GM18511 (cell line): ENCODE data around the gene CCDC194.
"Not testable (repeated sequence)": the region's sequence is repeated elsewhere in the genome, so short reads cannot be mapped to it uniquely, and the experiment has no call there.

Source experiments
- ATAC-seq: cut with Tn5 transposase; IDR thresholded peaks from one replicate; pipeline ENCODE4 v1.9.1; 2021; ENCODE audit warnings: mild to moderate bottlenecking, moderate library complexity; ENCODE audit not compliant: unreplicated experiment

The CCDC194 gene

DNA sequence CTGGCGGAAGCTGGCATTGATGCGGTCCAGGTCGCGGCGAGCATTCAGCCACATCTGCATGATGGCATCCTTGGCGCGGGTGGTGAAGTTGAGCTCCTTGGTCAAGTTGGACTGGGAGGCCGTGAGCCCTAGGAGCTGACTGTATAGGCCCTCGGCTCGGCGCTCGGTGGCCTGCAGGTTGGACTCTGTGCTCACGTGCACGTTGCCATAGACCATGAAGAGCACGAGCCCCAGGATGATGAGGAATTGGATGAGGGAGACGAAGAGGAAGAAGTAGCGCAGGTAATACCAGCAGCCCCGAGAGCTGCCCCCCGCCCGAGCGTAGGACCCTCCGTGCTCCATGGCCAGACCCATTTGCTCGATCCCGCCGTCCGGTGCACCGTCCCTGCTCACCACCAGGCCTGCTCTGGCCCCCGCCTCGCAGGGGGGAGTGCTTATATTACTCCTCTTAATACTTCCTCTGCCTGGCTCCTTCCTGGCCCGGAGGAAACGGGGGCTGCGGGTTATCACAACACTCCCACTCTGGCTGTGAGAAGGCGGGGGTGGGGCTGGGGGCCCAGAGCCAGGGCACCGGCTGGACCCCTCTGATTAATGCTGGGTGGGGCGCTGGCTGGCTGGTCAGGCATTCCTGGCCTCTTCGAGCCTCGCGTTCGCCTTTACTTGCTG is 16.9 kb downstream of the CCDC194 start, which contains the start of gene PLVAP:
TSS of gene PLVAP (minus strand) at position 408 of the 666 bp plus-strand sequence. CDS start at position 354, 54 bp downstream.
- no peak for ATAC-seq

DNA sequence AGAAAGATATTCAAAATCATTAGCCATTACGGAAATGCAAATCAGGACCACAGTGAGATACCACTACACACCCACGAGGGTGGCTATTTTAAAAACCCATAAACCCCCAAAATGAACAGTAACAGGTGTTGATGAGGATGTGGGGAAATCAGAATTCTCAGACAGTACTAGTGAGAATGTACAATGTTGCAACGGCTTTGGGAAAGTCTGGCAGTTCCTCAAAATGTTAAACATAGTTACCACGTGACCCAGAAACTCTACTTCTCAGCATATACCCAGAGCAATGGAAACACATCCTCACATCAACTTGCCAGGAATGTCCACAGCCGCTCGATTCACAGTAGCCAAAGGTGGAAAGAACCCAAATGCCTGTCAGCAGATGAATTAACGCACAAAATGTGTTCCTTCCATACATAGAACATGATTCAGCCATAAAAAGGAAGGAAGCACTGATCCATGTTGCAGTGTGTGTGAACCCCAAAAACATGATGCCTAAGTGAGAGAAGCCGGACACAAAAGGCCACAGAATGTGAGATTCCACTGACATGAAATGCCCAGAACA is 23.9 kb downstream of the CCDC194 start:
- ATAC-seq = peak; percentile 66

DNA sequence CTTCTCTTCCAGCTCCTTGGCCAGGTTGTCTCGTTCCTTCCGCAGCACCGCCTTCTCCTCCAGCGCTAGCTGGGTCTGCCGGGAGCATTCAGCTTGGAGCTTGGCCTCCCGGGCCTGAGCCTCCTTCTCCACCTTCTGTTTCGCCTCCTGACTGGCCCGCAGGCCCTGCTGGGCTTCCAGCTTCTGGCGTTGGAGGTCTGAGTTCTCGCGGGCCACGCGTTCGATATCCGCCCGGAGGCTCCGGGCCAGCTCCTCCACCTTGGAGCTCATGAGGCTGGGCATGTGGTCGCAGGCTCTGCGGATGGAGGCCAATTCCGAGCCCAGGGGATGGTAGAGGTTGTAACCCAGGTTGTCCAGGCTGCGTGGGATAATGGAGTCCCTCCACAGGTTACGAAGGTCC is 28.6 kb downstream of the CCDC194 start:
- ATAC-seq = no peak

DNA sequence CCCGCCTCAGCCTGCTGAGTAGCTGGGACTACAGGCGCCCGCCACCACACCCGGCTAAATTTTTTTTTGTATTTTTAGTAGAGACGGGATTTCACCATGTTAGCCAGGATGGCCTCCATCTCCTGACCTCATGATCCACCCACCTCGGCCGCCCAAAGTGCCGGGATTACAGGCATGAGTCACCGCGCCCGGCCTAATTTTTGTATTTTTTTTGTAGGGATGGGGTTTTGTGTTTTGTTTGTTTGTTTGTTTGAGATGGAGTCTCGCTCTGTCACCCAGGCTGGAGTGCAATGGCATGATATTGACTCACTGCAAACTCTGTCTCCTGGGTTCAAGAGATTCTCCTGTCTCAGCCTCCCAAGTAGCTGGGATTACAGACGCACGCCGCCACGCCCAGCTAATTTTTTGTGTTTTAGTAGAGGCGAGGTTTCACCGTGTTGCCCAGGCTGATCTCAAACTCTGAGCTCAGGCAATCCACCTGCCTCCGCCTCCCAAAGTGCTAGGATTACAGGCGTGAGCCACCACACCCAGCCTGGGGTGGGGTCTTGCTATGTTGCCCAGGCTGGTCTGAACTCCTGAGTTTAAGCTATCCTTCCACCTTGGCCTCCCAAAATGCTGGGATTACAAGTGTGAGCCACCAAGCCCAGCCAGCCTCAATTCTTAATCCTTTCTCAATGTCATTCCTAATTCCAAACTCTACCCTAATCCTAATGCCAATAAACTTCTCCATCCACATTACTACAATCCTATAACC is 30.0 kb downstream of the CCDC194 start:
- not testable (repeated sequence) for ATAC-seq

DNA sequence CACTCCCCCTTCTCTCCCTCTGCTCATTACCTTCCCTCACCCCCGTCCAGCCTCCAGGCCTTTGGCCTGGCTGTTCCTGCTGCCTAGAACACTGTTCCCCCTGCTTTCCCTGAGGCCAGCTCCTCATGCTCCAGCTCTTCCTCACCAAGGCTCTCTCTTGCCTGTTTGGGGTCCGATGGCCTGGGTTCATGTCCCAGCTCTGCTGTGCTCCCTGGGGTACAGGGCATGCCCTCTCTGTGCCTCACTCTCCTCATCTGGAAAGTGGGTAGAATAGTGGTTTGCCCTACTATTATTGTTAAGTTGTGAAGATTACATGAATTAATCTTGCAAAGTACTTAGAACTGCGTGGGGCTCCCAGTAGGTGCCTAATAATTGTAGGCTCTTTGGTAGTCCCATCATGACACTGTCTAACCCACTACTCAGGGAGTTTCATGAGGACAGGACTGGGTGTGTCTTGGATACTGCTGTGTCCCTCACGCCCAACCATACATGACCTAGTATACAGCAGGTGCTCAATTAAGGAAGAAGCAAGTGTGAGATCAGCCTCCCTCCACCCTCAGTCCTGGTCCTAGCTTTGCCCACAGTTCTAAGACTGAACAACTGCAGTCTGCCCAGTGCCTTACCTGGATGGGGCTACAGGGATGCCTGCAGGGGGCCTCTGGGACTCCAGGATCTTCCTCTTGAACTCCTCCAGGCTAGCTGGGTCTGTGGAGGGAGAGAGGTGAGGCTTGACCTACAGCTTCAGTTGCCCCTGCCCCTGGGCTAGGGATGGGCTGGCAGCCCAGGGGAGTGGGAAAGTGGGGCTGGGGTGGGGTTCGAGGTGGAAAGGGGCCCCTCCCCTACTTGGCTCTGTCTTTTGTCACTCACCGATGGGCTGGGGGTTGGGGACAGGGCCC is 33.8 kb downstream of the CCDC194 start:
- no peak for ATAC-seq

DNA sequence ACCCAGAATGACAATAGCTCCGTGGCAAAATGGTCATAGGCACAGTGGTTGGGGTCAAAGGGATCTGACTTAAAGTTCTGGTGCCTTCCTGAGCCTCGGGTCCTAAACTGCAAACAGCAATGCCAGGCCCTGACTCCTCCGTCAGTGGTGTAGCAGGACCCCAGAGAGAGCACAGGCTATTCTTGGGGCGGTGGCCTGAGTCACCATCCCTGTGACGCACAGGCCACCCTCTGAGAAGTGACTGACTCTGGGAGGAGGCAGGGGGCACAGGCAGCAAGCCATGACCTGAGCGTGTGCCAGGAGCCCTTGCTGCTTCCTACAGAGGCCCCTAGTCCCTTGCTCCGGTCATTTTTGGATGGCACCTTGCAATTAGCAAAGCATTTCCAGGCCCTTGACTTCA is 35.6 kb downstream of the CCDC194 start:
- no peak for ATAC-seq

DNA sequence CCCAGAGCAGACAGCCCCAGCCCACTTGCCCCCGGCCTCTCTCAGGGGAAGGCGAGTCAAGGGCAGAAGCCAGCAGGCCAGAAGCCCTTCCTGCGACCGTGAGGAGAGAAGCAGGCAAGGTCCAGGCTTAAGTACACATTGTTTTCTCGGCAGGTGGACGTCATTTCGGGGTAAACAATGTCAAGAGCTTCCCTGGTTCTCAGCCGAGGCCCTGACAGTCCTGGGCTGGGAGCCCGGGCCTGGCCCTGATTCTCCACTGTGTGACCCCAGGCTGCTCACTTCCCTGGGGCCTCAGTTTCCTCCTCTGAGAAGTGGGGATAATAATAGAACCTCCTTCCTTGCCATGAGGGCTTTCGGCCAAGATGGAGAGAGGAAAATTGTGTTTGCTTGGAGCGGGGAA is 36.3 kb downstream of the CCDC194 start:
- ATAC-seq = no peak

DNA sequence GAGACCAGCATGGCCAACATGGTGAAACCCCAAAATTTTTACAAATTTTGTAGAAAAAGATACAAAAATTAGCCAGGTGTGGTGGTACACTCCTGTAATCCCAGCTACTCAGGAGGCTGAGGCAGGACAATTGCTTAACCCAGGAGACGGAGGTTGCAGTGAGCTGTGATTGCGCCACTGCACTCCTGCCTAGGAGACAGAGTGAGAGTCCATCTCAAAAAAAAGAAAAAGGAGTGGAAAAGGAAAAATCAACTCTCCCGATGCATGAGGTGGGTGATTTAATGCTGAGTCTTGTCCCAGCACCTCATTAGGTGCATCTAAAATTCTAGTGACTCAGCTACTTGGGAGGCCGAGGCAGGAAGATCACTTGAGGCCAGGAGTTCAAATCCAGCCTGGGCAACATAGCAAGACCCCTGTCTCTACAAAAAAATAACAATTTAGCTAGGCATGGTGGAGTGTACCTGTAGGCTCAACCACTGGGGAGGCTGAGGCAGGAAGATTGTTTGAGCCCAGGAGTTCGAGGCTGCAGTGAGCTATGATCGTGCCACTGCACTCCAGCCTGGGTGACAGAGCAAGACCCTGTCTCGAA is 36.8 kb downstream of the CCDC194 start:
- no peak for ATAC-seq

DNA sequence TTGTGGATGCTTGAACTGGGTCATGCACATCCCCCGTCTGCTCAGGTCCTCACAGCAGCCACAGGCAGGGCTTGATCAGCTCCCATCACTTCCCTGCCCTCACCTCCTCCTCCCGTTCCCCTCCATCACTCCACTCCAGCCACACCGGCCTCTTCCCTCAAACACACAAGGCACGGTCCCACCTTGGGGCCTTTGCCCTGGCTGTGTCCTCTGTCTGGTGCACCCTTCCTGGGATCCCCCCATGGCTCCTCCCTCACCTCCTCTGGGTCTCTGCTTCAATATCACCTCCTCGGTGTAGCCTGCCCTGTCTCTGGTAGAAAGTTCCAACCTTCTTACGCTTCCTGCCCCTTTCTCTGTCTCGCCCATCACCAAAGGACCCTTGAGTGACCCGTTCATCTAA is 40.6 kb downstream of the CCDC194 start:
- ATAC-seq = no peak

DNA sequence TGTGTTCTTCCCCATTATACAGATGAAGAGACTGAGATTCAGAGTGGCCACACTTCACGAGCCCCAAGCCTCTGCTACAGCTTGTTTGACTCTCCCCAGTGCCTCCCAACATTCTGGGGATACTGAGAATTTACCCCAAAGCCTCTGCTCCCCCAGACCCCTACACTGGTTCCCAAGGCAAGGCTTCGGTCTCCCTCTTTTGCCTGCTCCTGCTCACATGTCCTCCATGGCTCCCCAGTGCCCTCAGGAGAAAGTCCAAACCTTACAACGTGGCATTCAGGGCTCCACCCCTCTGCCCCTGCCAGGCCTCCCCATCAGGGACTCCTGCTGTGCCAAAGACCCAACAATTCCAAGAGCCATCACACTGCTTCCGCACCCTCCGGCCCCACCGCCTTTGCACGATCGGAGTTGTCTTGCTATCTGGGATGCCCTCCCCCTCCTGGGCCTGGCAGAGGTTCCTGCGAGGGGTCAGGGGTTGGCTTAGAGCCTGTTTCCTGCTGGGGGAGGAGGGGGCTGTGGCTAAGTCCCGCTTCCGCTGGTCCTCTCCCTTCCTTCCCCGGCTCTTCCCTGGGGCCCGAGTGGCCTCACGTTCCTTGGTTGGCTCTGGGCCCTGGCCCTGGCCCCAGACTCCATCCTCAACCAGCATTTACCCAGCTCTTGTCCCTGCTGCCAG is 41.3 kb downstream of the CCDC194 start:
- ATAC-seq = no peak

DNA sequence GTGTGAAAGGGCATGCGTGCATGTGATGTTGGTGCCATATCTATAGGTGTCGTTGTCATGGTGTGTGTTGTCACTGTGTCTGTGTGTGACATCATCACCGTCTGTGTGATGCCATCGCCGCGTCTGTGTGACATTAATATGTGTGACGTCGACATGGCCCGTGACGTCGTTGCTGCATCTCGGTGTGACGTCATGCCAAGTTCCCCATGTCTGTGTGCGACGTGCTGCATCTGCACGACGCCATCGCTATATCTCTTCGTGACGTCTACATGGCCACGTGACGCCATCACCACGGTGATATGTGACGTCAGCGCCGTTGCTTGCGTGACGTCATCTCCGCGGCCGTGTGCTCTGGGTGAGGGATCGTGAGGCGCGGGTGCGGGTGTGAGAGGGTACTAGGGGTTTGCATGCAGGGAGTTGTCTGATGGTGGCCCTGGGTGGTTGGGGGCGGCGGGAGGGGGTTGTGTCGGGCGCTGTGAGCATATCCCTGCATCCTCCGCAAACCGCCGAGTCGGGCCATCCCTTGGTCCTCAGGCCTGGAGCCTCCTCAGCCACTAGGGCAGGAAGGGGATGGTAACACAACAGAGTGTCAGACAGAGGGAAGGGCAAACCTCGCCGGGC is 42.1 kb downstream of the CCDC194 start:
- no peak for ATAC-seq

DNA sequence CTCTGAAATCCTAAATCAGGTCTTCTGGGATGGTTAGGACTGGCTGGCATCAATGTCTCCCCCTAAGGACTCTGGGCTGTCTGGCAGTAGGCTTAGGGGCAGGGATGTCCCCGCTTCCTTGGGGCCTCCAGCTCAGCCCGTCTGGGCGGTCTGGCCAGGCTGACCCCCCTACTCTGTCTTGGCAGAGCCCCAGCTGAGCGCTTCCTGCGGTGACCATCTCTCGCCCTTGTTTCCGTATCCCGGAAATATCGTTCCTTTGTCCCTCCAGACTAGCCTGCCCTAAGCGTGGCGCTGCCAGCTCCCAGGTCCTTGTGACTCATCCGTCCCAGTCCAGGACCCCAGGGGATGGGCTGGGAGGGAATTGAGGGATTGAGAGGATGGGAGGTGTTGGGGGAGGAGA is 45.3 kb downstream of the CCDC194 start:
- ATAC-seq = no peak

DNA sequence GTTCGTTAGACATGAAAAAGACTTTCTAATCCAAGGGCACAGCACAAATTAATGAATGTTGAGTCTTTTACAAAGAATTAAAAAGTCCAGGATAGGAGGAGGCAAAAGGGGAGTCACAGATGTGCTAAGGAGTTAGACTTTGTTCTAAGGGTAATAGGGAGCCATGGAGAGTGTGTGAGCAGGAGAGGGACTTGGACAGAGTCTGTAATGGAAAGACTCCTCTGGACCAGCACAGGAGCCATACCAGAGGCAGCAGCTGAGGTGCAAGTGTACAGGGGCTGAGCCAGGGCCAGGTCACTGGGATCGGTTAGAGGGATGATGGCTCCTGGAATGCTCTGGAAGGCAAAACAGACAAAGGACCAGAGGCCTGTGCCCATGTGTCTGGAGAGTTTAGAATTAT is 46.1 kb downstream of the CCDC194 start:
- ATAC-seq = no peak

DNA sequence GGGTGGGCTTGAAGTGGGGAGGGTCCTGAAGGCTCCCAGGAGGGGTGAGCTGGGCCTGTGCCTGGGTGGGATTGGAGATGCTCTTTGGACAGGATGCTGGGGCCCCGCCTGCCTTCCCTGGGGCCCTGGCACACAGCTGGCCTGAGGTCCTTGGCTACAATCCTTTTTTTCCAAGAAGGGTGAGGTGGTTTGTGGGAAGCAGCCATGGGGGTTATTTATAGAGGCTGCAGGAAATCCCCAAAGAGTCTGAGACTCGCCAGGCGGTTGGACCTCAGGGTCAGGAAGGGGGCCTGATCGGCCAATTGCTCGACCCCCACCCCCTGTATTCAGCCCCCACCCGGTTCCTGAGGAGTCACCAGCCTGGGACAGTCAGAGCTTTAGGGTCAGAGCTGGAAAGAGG is 46.6 kb downstream of the CCDC194 start:
- ATAC-seq = no peak

DNA sequence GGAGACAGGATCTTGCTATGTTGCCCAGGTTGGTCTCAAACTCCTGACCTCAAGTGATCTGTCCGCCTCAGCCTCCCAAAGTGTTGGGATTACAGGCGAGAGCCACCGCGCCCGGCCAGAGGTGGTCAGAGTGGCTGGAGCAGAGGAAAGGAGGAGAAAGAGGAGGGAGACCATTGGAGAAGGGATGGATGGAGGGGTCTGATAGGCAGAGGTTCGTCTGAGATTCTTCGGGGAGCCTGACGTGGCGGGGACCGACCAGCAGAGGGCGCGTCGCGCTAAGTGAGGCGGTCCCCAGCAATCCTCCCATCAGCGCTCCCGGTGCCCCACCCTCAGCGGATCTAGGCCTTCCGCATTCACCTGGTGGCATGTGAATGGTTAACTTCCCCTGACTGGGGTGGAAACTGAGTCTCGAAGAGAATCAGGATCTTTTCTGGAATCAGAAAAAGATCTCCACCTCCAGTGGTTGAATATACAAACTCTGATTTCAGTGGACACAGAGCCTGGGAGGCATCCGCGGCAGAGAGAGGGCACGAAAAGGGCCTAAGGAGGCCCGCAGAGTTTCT is 47.8 kb downstream of the CCDC194 start:
- ATAC-seq = peak; percentile 44

DNA sequence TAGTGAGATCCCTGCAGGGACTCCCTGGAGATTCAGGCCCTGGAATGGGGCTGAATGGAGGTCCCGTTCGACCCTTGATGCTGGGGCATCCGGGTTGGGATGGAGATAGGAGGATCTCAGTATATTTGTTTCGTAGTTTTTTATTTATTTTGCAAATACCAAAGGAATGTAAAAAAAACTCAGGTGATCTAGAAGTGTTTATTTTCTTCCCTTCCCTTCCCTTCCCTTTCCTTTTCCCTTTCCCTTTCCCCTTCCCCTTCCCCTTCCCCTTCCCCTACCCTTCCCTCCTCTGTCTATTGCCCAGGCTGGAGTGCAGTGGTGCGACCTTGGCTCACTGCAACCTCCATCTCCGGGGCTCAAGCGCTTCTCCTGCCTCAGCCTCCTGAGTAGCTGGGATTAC is 52.2 kb downstream of the CCDC194 start:
- no peak for ATAC-seq

DNA sequence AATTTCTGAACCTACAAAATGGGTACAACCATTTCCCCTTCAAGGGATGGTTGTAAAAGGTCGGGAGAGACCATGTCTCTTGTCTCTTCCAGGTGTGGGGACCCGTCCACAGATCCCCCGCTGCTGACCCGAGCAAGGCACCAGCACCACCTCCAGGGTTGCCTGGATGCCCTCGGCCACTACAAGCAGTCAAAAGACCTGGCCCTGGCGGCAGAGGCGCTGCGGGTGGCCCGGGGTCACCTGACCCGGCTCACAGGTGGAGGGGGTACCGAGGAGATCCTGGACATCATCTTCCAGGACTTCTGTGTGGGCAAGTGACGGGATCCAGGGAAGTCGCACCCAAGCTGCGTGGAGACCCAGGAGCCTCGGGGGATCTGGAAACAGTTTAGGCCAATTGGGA is 52.6 kb downstream of the CCDC194 start:
- ATAC-seq = no peak

DNA sequence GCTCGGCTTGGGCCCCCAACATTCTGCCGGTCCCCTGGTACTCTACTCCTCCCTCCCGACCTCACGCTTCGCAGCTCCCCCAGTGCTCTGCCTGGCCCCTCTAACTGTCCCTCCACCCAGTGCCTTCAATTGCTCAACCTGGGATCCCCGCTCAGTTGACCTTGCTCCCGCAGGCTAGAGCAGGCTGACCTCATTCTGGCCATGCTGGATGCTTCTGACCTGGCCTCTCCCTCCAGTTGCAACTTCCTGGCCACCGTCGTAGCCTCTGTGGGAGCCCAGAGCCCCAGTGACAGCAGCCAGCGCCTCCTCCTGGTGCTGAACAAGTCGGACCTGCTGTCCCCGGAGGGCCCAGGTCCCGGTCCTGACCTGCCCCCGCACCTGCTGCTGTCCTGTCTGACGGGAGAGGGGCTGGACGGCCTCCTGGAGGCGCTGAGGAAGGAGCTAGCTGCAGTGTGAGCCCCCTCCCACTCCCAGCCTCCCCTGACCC is 53.1 kb downstream of the CCDC194 start:
- no peak for ATAC-seq
